Neural crest cell (in vitro differentiated cells): ENCODE results near the gene OR1F1. TPM values are rescaled to one million over a fixed set of nuclear protein-coding genes. Genes with fewer than 3 reads are reported as not detected.

Experiments
- DNase-seq: peaks from one replicate; pipeline ENCODE4 v3.0.0; 2021; ENCODE audit warnings: low read depth, mixed read lengths, low spot score
- H3K27ac Mint-ChIP-seq: one replicate; pipeline ENCODE4 v1.8.0; 2021; ENCODE audit warnings: mild to moderate bottlenecking, mixed read lengths; ENCODE audit not compliant: unreplicated experiment
- H3K27me3 Mint-ChIP-seq: 2 replicates; pipeline ENCODE4 v1.8.0; 2021; ENCODE audit warnings: low read depth, mild to moderate bottlenecking, mixed read lengths
- H3K36me3 Mint-ChIP-seq: 2 replicates; pipeline ENCODE4 v1.8.0; 2021; ENCODE audit warnings: low read depth, mild to moderate bottlenecking, mixed read lengths
- H3K4me1 Mint-ChIP-seq: 2 replicates; pipeline ENCODE4 v1.8.0; 2021; ENCODE audit warnings: mixed read lengths
- H3K4me3 Mint-ChIP-seq: one replicate; pipeline ENCODE4 v1.8.0; 2021; ENCODE audit warnings: mild to moderate bottlenecking, mixed read lengths
- H3K9me3 Mint-ChIP-seq: 2 replicates; pipeline ENCODE4 v1.8.0; 2021; ENCODE audit warnings: mixed read lengths
- CTCF ChIP-seq: fragments of 200-600 bp; sonication (generic); conservative IDR thresholded peaks from 2 replicates; pipeline ENCODE4 v1.5.0; 2021; ENCODE audit warnings: antibody characterized with exemption, mild to moderate bottlenecking
- total RNA-seq: library from RNA; stranded (reverse); gene quantifications from 2 replicates; pipeline ENCODE4 v1.2.1, GENCODE V29; 2021

Gene OR1F1
- total RNA-seq, 1 donor from 2014 or later = 0.35 TPM

- H3K4me3 Mint-ChIP-seq = no peak overlapping the region
- peaks cover 34% of the 10 kb centered on the region for H3K27me3 Mint-ChIP-seq
- H3K9me3 Mint-ChIP-seq = no peaks in the 10 kb centered on the region
- H3K36me3 Mint-ChIP-seq = no peaks in the 10 kb centered on the region
- no peak for DNase-seq
- no peak for TF ChIP-seq CTCF
- H3K4me1 Mint-ChIP-seq = no peaks in the 10 kb centered on the region
- H3K27ac Mint-ChIP-seq = no peak overlapping the region
Measured at GRCh38 chr16:3252967-3253366, 65.0 kb downstream of the OR1F1 start.

- Mint-ChIP-seq H3K27ac (no peak overlapping the region), H3K4me1 (no peaks in the 10 kb centered on the region), H3K4me3 (no peak overlapping the region), H3K27me3 (peaks cover 43% of the 10 kb centered on the region), H3K36me3 (no peaks in the 10 kb centered on the region), H3K9me3 (no peaks in the 10 kb centered on the region)
- DNase-seq = no peak
- no peak for TF ChIP-seq CTCF
Measured at GRCh38 chr16:3254309-3254708, 66.3 kb downstream of the OR1F1 start.

Other genes starting within 250 kb of the OR1F1 start
- 1.0 TPM in 2 replicates for gene KREMEN2, start 223.9 kb upstream of the OR1F1 start, total RNA-seq
- 53.3 and 53.4 TPM in 2 replicates for gene PAQR4, start 218.9 kb upstream of the OR1F1 start, total RNA-seq
- 80.1 and 82.2 TPM in 2 replicates for gene PKMYT1, start 207.8 kb upstream of the OR1F1 start, total RNA-seq
- gene CLDN9, start 175.3 kb upstream of the OR1F1 start, total RNA-seq = not detected in 2 replicates
- gene CLDN6, start 170.0 kb upstream of the OR1F1 start, total RNA-seq = 0.47 and 0.55 TPM in 2 replicates
- 3.1 and 3.5 TPM in 2 replicates for gene TNFRSF12A, start 167.8 kb upstream of the OR1F1 start, total RNA-seq
- gene HCFC1R1, start 164.3 kb upstream of the OR1F1 start, total RNA-seq = 23.7 and 28.6 TPM in 2 replicates
- gene THOC6, start 164.2 kb upstream of the OR1F1 start, total RNA-seq = 62.5 and 68.0 TPM in 2 replicates
- not detected in 2 replicates for gene BICDL2, start 151.3 kb upstream of the OR1F1 start, total RNA-seq
- 0.64 and 0.96 TPM in 2 replicates for gene MMP25, start 141.6 kb upstream of the OR1F1 start, total RNA-seq
- not detected in 2 replicates for gene IL32, start 122.6 kb upstream of the OR1F1 start, total RNA-seq
- not detected in 2 replicates for gene ZSCAN10, start 88.9 kb upstream of the OR1F1 start, total RNA-seq
- gene ZNF205, start 75.6 kb upstream of the OR1F1 start, total RNA-seq = 19.7 and 21.1 TPM in 2 replicates
- gene ZNF213, start 53.2 kb upstream of the OR1F1 start, total RNA-seq = 14.9 and 15.9 TPM in 2 replicates
- 12.1 and 14.1 TPM in 2 replicates for gene ZNF200, start 47.0 kb downstream of the OR1F1 start, total RNA-seq
- gene MEFV, start 68.4 kb downstream of the OR1F1 start, total RNA-seq = not detected in 2 replicates
- 32.7 and 34.0 TPM in 2 replicates for gene ZNF263, start 95.3 kb downstream of the OR1F1 start, total RNA-seq
- gene TIGD7, start 117.2 kb downstream of the OR1F1 start, total RNA-seq = 5.2 and 6.6 TPM in 2 replicates
- 43.8 and 48.9 TPM in 2 replicates for gene ZNF75A, start 117.3 kb downstream of the OR1F1 start, total RNA-seq
- gene OR2C1, start 167.7 kb downstream of the OR1F1 start, total RNA-seq = 0.16 TPM in 1 of 2 replicates, not detected in the other
- 18.3 TPM in 2 replicates for gene ZSCAN32, start 212.8 kb downstream of the OR1F1 start, total RNA-seq
- gene ZNF174, start 213.0 kb downstream of the OR1F1 start, total RNA-seq = 12.8 and 15.5 TPM in 2 replicates